Heart right ventricle (tissue), 16 donors: ENCODE results near the gene VIT. TPM values are rescaled to one million over a fixed set of nuclear protein-coding genes. Genes with fewer than 3 reads are reported as not detected.

Experiments used
- ATAC-seq, 8 donors: fragments of 200-7000 bp; cut with Tn5 transposase; one replicate each; pipeline ENCODE4 v1.9.1; 2020; ENCODE audit warnings: mild to moderate bottlenecking in 8 of 8, moderate library complexity in 8 of 8, moderate number of reproducible peaks in 1 of 8
- DNase-seq, 2 donors: peaks; one replicate each; pipeline ENCODE4 v3.0.0-alpha.2; 2020
- H3K27ac ChIP-seq, 10 donors: fragments of 200-600 bp; sonication (generic) in 2 of 10; one replicate each; pipeline versions ENCODE4 v1.5.0 to v1.8.0; 2020 to 2022; ENCODE audit warnings: mild to moderate bottlenecking in 3 of 10
- H3K27me3 ChIP-seq, 7 donors: fragments of 200-600 bp; one replicate each; pipeline ENCODE4 v1.8.0; 2021 to 2022; ENCODE audit warnings: mild to moderate bottlenecking in 2 of 7
- H3K36me3 ChIP-seq, 9 donors: fragments of 200-600 bp; sonication (generic) in 1 of 9; one replicate each; pipeline versions ENCODE4 v1.5.0 to v1.8.0; 2020 to 2022; ENCODE audit warnings: mild to moderate bottlenecking in 2 of 9
- H3K4me1 ChIP-seq, 9 donors: fragments of 200-600 bp; sonication (generic) in 1 of 9; one replicate each; pipeline versions ENCODE4 v1.5.0 to v1.8.0; 2020 to 2022; ENCODE audit warnings: mild to moderate bottlenecking in 4 of 9
- H3K4me3 ChIP-seq, 10 donors: fragments of 200-600 bp; sonication (generic) in 2 of 10; one replicate each; pipeline versions ENCODE4 v1.5.0 to v1.8.0; 2020 to 2022; ENCODE audit warnings: mild to moderate bottlenecking in 7 of 10, moderate library complexity in 2 of 10
- H3K9me3 ChIP-seq, 11 donors: fragments of 200-600 bp in 10 of 11; sonication (generic) in 2 of 11; one replicate each; pipeline versions ENCODE4 v1.5.0 to v1.8.0; 2013 to 2022; ENCODE audit warnings: mild to moderate bottlenecking in 2 of 11, control low read depth in 1 of 11, moderate library complexity in 1 of 11
- WGBS, 2 donors: extraction: QIAGEN DNeasy Blood & Tissue Kit; methylation state at CpG; one replicate each; pipeline ENCODE4 v1.1.7; 2013; ENCODE audit warnings: inconsistent platforms in 1 of 2; 5-methylcytosine and 5-hydroxymethylcytosine counted together
- intact Hi-C, 10 donors: fragments of 100-400 bp; cut with DNase I; formaldehyde crosslinking; loops; one replicate each; pipeline versions ENCODE4 v1.11.1 to v1.14.2; 2022
- polyA plus RNA-seq, 2 donors: library from polyadenylated mRNA; stranded (reverse); fragments of 200-250 nt; gene quantifications; one replicate each; pipeline ENCODE4 v1.2.3, GENCODE V29; 2013
- total RNA-seq, 10 donors: library from RNA; stranded (reverse); fragmentation: NEBNext Ultra II Directional in 3 of 10; extraction: Animal tissue kit (Norgen Biotek cat#: 25700) in 3 of 10; gene quantifications; one replicate each; pipeline versions ENCODE4 v1.2.1 to v1.2.4, GENCODE V29; 2021 to 2023
- TF ChIP-seq, protein P1 (sequence below), 9 donors: fragments of 200-600 bp; sonication (generic) in 2 of 9; IDR thresholded peaks; one replicate each; pipeline versions ENCODE4 v1.5.0 to v1.8.0; 2021 to 2022; ENCODE audit warnings: antibody characterized with exemption in 9 of 9, mild to moderate bottlenecking in 5 of 9, moderate library complexity in 1 of 9
- donor health status: Arrhythmogenic right ventricular cardiomyopathy.
- donor health status: ischemic (EF 13 %, LVEDD 7.1; RV severe dilation, severe dysfunction).
- donor health status: healthy with polysubstance abuse.
- donor health status: DM: no; HTN: yes; CAD: no.
- donor health status: DM: no; HTN: no; CAD: no.
- donor health status: ischemic (EF 25% LVEDD 6.9; RV normal size, moderate dysfunction).
- donor health status: ischemic (EF 25% LVEDD 5.7; RV mildly dilated, moderate dysfunction).
- donor health status: healthy.
- donor health status: DM: yes; HTN: yes; CAD: no.
- donor health status: Ischemic cardiomyopathy.
- donor health status: ischemic (EF 35%, LVEDD 5.7; RV mildly dilated, moderate dysfunction).
- donor health status: nonischemic (EF 11% LVEDD 7.7; RV severe dilation, severe dysfunction).
- donor health status: DM: yes; HTN: yes; CAD: no.
- donor health status: PGD.
- donor health status: ischemic (EF 29% LVEDD 5.4; RV normal size, mild dysfunction).
- donor health status: nonischemic (EF 23%, LVEDD 6.1; RV moderate dilation, normal function).

VIT gene
- total and polyA plus RNA-seq, 12 donors, result 1.2 to 23.6 (median 4.7) TPM

DNA sequence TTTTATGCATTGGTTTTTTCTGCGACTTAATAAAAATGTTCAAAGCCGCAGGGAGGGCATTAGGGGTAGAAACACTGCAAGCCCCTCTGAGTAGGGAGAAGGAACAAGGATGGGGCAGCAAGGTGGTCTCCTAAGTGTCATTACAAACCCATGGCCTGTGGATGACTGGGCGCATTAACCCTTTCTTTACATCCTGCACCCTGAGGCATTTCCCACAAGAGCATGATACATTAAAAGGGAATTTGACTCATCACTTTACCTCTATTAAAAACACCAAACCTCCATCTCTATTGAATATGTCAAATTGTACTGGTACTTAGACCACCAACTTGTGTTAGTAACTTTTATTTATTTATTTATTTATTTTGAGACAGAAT, 112.5 kb downstream of the VIT start:
- H3K4me1 ChIP-seq, result no peaks in the 10 kb centered on the region
- H3K36me3 ChIP-seq, result no peaks in the 10 kb centered on the region
- no peak overlapping the region for H3K4me3 ChIP-seq
- DNase-seq (no peak), ATAC-seq (no peak)
- intact Hi-C loops, result no loop called here
- H3K27ac ChIP-seq, result no peak overlapping the region
- no peaks in the 10 kb centered on the region for H3K9me3 ChIP-seq
- WGBS, 2 donors, result 96 to 97% methylated on average over 3 of the region's 3 CpGs
- peaks cover 0 to 3% (median 0%) of the 10 kb centered on the region in 7 donors for H3K27me3 ChIP-seq
- TF ChIP-seq, protein P1, sequence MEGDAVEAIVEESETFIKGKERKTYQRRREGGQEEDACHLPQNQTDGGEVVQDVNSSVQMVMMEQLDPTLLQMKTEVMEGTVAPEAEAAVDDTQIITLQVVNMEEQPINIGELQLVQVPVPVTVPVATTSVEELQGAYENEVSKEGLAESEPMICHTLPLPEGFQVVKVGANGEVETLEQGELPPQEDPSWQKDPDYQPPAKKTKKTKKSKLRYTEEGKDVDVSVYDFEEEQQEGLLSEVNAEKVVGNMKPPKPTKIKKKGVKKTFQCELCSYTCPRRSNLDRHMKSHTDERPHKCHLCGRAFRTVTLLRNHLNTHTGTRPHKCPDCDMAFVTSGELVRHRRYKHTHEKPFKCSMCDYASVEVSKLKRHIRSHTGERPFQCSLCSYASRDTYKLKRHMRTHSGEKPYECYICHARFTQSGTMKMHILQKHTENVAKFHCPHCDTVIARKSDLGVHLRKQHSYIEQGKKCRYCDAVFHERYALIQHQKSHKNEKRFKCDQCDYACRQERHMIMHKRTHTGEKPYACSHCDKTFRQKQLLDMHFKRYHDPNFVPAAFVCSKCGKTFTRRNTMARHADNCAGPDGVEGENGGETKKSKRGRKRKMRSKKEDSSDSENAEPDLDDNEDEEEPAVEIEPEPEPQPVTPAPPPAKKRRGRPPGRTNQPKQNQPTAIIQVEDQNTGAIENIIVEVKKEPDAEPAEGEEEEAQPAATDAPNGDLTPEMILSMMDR (IDR thresholded peaks at IDR 0.05), result no peak

- Histone ChIP-seq H3K27me3 (peaks cover 0 to 3% (median 0%) of the 10 kb centered on the region in 7 donors), H3K4me3 (no peak overlapping the region), H3K27ac (no peak overlapping the region), H3K9me3 (no peaks in the 10 kb centered on the region), H3K36me3 (peaks cover 0 to 3% (median 0%) of the 10 kb centered on the region in 9 donors), H3K4me1 (no peaks in the 10 kb centered on the region)
- intact Hi-C loops, result no loop called here
- TF ChIP-seq, protein P1 (IDR thresholded peaks at IDR 0.05), result no peak
- no peak for DNase-seq
- ATAC-seq, result no peak
- WGBS, 2 donors, result 91 to 93% methylated on average over 5 of the region's 5 CpGs
These were observed 114.6 kb downstream of the VIT start for GRCh38 chr2:36811071-36811470.

- Histone ChIP-seq H3K9me3 (no peaks in the 10 kb centered on the region), H3K27ac (no peak overlapping the region), H3K4me3 (no peak overlapping the region), H3K4me1 (no peaks in the 10 kb centered on the region), H3K36me3 (peaks cover 0 to 3% (median 0%) of the 10 kb centered on the region in 9 donors), H3K27me3 (peaks cover 0 to 3% (median 0%) of the 10 kb centered on the region in 7 donors)
- ATAC-seq (no peak), DNase-seq (no peak)
- intact Hi-C loops, result no loop called here
- TF ChIP-seq, protein P1 (IDR thresholded peaks at IDR 0.05), result no peak
- WGBS, 2 donors, result 25 to 35% methylated on average over 6 of the region's 6 CpGs
These were observed 115.7 kb downstream of the VIT start for GRCh38 chr2:36812196-36812595.

DNA sequence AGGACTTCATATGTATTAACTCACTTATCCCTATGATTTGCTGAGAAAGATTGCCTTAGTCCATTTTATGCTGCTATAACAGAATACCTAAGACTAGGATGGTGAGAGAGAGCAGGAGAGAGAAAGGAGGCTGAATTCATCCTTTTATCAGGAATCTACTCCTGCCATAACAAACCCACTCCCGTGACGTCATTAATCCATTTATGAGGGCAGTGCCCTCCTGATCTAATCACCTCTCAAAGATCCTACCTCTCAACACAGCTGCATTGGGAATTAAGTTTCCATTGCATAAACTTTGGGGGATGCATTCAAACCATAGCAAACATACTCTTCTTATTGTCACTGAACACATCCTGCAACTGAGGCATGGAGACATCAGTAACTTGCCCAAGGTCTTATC, 122.0 kb downstream of the VIT start:
- peaks cover 0 to 3% (median 0%) of the 10 kb centered on the region in 9 donors for H3K36me3 ChIP-seq
- H3K27me3 ChIP-seq, result no peaks in the 10 kb centered on the region
- TF ChIP-seq, protein P1 (IDR thresholded peaks at IDR 0.05), result no peak
- ATAC-seq (no peak), DNase-seq (no peak)
- no peak overlapping the region for H3K4me3 ChIP-seq
- WGBS, 2 donors, result 75 to 77% methylated on average over 2 of the region's 2 CpGs
- H3K9me3 ChIP-seq, result no peaks in the 10 kb centered on the region
- intact Hi-C loops, result no loop called here
- H3K27ac ChIP-seq, result no peak overlapping the region
- no peaks in the 10 kb centered on the region for H3K4me1 ChIP-seq
